ENCODE data around the gene SMG6. TPM values are rescaled to one million over a fixed set of nuclear protein-coding genes. Genes with fewer than 3 reads are reported as not detected.

The SMG6 gene
- total RNA-seq, 1 donor from 2014 or later = 36.7 TPM

DNA sequence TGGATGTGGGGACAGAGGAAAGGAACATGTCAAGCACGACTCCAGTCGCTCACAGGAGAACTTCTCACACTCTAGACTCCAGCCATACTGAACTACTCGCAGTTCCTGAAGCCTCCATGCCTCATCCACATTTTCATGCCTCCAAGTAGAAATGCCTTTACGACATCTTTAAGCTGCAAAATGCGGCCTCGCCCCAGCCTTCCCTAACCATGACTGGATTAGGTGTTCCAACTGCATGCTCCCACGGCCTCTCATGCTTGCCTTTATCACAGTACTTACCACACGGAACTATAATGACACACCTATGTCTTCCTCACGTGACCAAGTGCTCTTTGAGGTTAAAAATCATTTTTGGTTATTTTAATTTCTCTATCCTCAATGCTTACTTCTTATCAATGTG, 23.9 kb downstream of the SMG6 start:
- H3K27me3 Mint-ChIP-seq (ENCODE audit: unreplicated experiment) = no peaks in the 10 kb centered on the region
- no peaks in the 10 kb centered on the region for H3K9me3 Mint-ChIP-seq (ENCODE audit: unreplicated experiment)
- H3K4me1 Mint-ChIP-seq (ENCODE audit: unreplicated experiment) = peaks cover 2% of the 10 kb centered on the region
- DNase-seq (ENCODE audit: extremely low spot score, unreplicated experiment) = no peak
- H3K4me3 Mint-ChIP-seq (ENCODE audit: unreplicated experiment) = no peak overlapping the region
- TF ChIP-seq, protein P1, sequence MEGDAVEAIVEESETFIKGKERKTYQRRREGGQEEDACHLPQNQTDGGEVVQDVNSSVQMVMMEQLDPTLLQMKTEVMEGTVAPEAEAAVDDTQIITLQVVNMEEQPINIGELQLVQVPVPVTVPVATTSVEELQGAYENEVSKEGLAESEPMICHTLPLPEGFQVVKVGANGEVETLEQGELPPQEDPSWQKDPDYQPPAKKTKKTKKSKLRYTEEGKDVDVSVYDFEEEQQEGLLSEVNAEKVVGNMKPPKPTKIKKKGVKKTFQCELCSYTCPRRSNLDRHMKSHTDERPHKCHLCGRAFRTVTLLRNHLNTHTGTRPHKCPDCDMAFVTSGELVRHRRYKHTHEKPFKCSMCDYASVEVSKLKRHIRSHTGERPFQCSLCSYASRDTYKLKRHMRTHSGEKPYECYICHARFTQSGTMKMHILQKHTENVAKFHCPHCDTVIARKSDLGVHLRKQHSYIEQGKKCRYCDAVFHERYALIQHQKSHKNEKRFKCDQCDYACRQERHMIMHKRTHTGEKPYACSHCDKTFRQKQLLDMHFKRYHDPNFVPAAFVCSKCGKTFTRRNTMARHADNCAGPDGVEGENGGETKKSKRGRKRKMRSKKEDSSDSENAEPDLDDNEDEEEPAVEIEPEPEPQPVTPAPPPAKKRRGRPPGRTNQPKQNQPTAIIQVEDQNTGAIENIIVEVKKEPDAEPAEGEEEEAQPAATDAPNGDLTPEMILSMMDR (IDR thresholded peaks at IDR 0.05) = no peak
- peaks cover 39% of the 10 kb centered on the region for H3K36me3 Mint-ChIP-seq (ENCODE audit: unreplicated experiment)
- H3K27ac Mint-ChIP-seq (ENCODE audit: unreplicated experiment) = no peak overlapping the region

DNA sequence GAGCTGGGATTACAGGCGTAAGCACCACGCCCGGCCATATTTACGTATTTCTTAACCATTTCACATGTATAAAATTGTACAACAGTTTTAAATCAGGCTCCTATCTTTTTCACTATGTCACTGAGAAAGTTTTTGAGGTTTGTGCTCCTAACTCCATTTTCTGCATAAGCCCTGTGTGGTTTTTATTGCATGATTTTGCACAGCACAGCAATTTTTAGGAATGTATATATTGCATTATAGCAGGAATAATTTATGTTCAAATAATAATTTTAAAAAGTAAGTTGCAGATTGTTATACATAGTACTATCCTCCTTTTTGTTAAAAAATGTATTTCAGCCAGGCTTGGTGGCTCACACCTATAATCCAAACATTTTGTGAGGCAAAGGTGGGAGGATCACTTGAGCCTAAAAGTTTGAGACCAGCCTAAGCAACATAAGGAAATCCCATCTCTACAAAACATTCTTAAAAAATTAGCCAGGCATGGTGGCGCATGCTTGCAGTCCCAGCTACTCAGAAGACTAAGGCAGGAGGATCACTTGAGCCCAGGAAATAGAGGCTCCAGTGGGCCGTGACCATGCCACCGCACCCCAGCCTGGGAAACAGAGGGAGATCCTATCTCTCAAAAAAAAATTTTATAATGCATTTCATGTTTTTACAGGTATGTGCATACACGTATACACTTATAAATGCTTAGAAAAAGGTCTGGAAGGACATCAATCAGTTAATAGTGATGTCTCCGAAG, 26.0 kb downstream of the SMG6 start:
- Mint-ChIP-seq H3K4me1 (ENCODE audit: unreplicated experiment) (peaks cover 2% of the 10 kb centered on the region), H3K27me3 (ENCODE audit: unreplicated experiment) (no peaks in the 10 kb centered on the region), H3K4me3 (ENCODE audit: unreplicated experiment) (no peak overlapping the region), H3K27ac (ENCODE audit: unreplicated experiment) (no peak overlapping the region), H3K36me3 (ENCODE audit: unreplicated experiment) (peaks cover 38% of the 10 kb centered on the region), H3K9me3 (ENCODE audit: unreplicated experiment) (no peaks in the 10 kb centered on the region)
- no peak for DNase-seq (ENCODE audit: extremely low spot score, unreplicated experiment)
- TF ChIP-seq, protein P1 (IDR thresholded peaks at IDR 0.05) = no peak

DNA sequence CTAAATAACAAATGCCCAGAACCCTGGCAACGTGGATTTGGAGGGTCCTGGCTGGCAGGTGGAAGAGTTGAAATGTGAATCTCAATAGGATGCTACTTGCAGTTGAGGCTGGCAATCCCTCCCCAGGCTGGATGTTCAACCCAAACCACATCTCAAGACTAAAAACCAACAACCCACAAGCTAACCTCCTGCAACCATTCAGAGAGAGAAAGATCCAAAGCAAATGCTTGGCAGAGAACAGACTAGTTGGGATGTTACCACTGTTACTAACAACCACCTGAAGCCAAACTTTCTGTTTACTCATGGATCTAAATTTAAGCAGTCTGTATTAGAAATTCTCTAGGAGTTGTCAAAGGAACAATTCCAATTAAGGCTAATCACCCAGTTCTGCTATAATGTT, 27.9 kb downstream of the SMG6 start:
- H3K36me3 Mint-ChIP-seq (ENCODE audit: unreplicated experiment) = peaks cover 26% of the 10 kb centered on the region
- TF ChIP-seq, protein P1 (IDR thresholded peaks at IDR 0.05) = no peak
- DNase-seq (ENCODE audit: extremely low spot score, unreplicated experiment) = no peak
- H3K9me3 Mint-ChIP-seq (ENCODE audit: unreplicated experiment) = no peaks in the 10 kb centered on the region
- H3K27me3 Mint-ChIP-seq (ENCODE audit: unreplicated experiment) = no peaks in the 10 kb centered on the region
- no peak overlapping the region for H3K27ac Mint-ChIP-seq (ENCODE audit: unreplicated experiment)
- H3K4me3 Mint-ChIP-seq (ENCODE audit: unreplicated experiment) = no peak overlapping the region
- H3K4me1 Mint-ChIP-seq (ENCODE audit: unreplicated experiment) = no peaks in the 10 kb centered on the region

DNA sequence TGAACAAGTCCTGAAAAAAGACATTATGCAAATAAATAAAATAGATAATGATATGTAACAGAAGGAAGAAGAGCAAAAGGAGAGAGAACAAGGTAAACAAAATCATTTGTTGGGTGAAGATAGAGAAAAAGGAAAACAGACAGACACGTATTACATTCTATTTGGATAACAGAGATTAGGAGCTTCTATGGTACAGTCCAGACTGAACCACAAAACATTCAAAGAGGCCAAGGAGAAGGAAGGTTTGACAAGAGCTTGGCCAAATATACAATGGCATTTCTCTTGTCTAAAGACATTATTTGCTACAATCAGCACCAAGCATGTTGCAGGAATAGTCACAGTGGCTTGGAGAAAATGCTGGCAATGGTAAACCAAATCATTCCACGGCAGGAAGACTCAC, 29.2 kb downstream of the SMG6 start:
- no peak for DNase-seq (ENCODE audit: extremely low spot score, unreplicated experiment)
- no peak overlapping the region for H3K4me3 Mint-ChIP-seq (ENCODE audit: unreplicated experiment)
- H3K27me3 Mint-ChIP-seq (ENCODE audit: unreplicated experiment) = no peaks in the 10 kb centered on the region
- H3K36me3 Mint-ChIP-seq (ENCODE audit: unreplicated experiment) = peaks cover 31% of the 10 kb centered on the region
- no peaks in the 10 kb centered on the region for H3K4me1 Mint-ChIP-seq (ENCODE audit: unreplicated experiment)
- no peaks in the 10 kb centered on the region for H3K9me3 Mint-ChIP-seq (ENCODE audit: unreplicated experiment)
- TF ChIP-seq, protein P1 (IDR thresholded peaks at IDR 0.05) = no peak
- H3K27ac Mint-ChIP-seq (ENCODE audit: unreplicated experiment) = no peak overlapping the region

DNA sequence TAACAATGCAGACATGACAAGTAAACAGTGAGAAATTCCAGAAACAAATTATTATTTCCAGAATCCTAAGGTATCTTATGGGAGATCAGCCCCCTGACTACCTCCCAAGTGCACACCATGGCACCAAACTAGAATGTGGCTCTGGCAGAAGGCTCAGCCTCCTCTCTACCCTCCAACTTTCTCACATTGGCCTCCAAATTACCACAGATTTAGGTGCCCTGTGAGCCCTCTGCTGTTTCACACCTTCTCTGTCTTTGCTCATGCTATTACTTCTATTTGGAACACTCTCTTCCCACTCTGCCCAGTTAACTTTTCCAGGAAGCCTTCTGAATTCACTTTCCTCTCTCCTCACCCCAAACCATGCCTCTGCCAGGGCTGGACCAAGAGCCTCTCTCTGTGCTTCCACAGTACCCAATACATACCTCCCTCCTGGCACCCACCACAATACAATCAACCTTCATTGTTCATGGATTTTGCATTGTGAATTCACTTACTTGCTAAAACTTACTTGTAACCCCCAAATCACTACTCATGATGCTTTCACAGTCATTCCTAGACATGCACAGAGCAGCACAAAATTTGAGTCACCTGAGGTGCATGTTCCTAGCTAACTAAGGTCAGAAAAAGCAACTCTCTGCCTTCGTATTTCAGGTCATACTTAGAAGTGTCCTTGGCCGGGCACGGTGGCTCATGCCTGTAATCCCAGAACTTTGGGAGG, 31.4 kb downstream of the SMG6 start:
- H3K4me1 Mint-ChIP-seq (ENCODE audit: unreplicated experiment) = no peaks in the 10 kb centered on the region
- no peak overlapping the region for H3K4me3 Mint-ChIP-seq (ENCODE audit: unreplicated experiment)
- peaks cover 24% of the 10 kb centered on the region for H3K36me3 Mint-ChIP-seq (ENCODE audit: unreplicated experiment)
- no peak for DNase-seq (ENCODE audit: extremely low spot score, unreplicated experiment)
- H3K9me3 Mint-ChIP-seq (ENCODE audit: unreplicated experiment) = no peaks in the 10 kb centered on the region
- no peaks in the 10 kb centered on the region for H3K27me3 Mint-ChIP-seq (ENCODE audit: unreplicated experiment)
- no peak overlapping the region for H3K27ac Mint-ChIP-seq (ENCODE audit: unreplicated experiment)
- TF ChIP-seq, protein P1 (IDR thresholded peaks at IDR 0.05) = no peak
